HK-2 (cell line): Measurements from ENCODE around the gene ZKSCAN8.
A peak's percentile ranks its signal among the peaks of the same experiment; 100 is the strongest.

Experiments used
- DNase-seq: peaks from one replicate; pipeline ENCODE4 v3.0.0-alpha.2; 2018; ENCODE audit not compliant: unreplicated experiment

Gene ZKSCAN8

DNA sequence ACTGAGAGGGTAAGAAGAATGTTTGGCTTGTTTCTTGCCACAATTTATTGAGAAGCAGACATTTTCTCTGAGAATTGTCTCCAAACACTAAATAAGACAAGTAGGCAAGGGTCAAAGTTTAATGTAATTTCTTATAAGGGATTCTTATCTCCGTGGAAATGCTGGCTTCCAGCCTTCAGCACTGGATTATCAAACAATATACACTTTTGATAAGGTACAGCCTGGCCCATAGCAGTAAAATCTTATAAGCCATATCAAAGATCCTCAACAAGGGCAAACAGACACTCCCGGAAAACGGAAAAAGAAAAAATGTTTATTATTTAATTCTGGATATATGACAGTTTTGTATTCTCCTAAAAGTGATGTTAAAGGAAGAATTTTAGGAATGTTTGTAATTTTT, 64.8 kb downstream of the ZKSCAN8 start:
- DNase-seq, result no peak

GRCh38 chr6:28206928-28207509, 65.3 kb downstream of the ZKSCAN8 start:
- DNase-seq, result no peak

- DNase-seq, result peak; percentile 17
Observed at GRCh38 chr6:28207510-28208110, 65.9 kb downstream of the ZKSCAN8 start.

DNA sequence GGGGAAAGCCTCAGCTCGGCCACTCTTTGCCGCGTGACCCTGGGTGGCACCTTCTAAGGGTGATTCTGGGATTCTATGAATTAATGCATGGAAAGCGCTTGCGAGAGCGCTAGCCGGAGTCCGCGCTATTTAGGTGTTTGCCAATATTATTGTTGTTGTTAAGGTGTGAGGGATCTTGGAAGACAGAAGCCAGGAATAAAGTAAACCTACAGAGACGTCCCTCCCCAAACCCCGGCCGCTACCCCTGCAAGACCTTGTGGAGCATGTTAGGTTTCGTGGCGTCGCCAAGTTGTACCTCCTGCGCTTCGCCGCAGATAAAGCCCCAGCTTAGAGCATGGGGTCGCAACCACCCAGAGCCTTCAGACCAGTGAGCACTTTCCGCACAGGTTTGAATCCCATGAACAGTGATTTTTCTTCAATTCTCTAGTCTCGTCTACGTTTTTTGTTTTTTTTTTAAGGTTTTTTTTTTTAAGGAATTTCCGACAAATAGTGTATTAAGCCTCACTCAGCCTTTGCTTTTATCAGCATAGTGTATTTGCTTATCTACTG, 66.5 kb downstream of the ZKSCAN8 start:
- no peak for DNase-seq
